Measurements from ENCODE around the gene DLG2.
A peak's percentile ranks its signal among the peaks of the same experiment; 100 is the strongest.

Gene DLG2

GRCh38 chr11:84719935-84720577, 907.1 kb downstream of the DLG2 start:
- no peak for DNase-seq

GRCh38 chr11:84714316-84714780, 912.8 kb downstream of the DLG2 start:
- peak; percentile 79 for DNase-seq

- DNase-seq, result no peak
These were observed 935.3 kb downstream of the DLG2 start for GRCh38 chr11:84691830-84692229.

GRCh38 chr11:84687433-84687832, 939.7 kb downstream of the DLG2 start:
- no peak for DNase-seq

GRCh38 chr11:84686716-84687115, 940.4 kb downstream of the DLG2 start:
- DNase-seq, result no peak

GRCh38 chr11:84685976-84686375, 941.2 kb downstream of the DLG2 start:
- no peak for DNase-seq

- no peak for DNase-seq
These were observed 942.0 kb downstream of the DLG2 start for GRCh38 chr11:84685149-84685548.

GRCh38 chr11:84681456-84681855, 945.7 kb downstream of the DLG2 start:
- DNase-seq, result no peak

GRCh38 chr11:84675396-84676025, 951.6 kb downstream of the DLG2 start:
- DNase-seq, result no peak

- DNase-seq, result no peak
These were observed 953.4 kb downstream of the DLG2 start for GRCh38 chr11:84673753-84674152.

- DNase-seq, result no peak
These were observed 955.7 kb downstream of the DLG2 start for GRCh38 chr11:84671325-84671999.

GRCh38 chr11:84663731-84664130, 963.4 kb downstream of the DLG2 start:
- DNase-seq, result no peak

GRCh38 chr11:84660257-84660977, 966.7 kb downstream of the DLG2 start:
- DNase-seq, result no peak

- DNase-seq, result no peak
These were observed 971.4 kb downstream of the DLG2 start for GRCh38 chr11:84655712-84656111.

GRCh38 chr11:84648471-84648870, 978.7 kb downstream of the DLG2 start:
- no peak for DNase-seq

GRCh38 chr11:84645988-84646694, 981.0 kb downstream of the DLG2 start:
- no peak for DNase-seq

- no peak for DNase-seq
These were observed 984.6 kb downstream of the DLG2 start for GRCh38 chr11:84642500-84642899.

GRCh38 chr11:84634309-84634708, 992.8 kb downstream of the DLG2 start:
- no peak for DNase-seq

- no peak for DNase-seq
These were observed 998.1 kb downstream of the DLG2 start for GRCh38 chr11:84628871-84629620.

- no peak for DNase-seq
These were observed 1000.9 kb downstream of the DLG2 start for GRCh38 chr11:84626256-84626655.

- no peak for DNase-seq
These were observed 1014.5 kb downstream of the DLG2 start for GRCh38 chr11:84612645-84613044.

GRCh38 chr11:84608837-84609196, 1018.3 kb downstream of the DLG2 start:
- DNase-seq, result no peak

Data from MV-4-11 (cell line).